ENCODE results near the gene TBCC.

- no peak for TF ChIP-seq CTCF (IDR thresholded peaks at IDR 0.05)
- TF ChIP-seq POLR2AphosphoS5 (IDR thresholded peaks at IDR 0.05), result no peak
These were observed 40.9 kb downstream of the TBCC start for GRCh38 chr6:42704937-42705374.
